Gastrocnemius medialis (tissue), 4 donors: ENCODE measurements around the gene SLX9. TPM values are rescaled to one million over a fixed set of nuclear protein-coding genes. Genes with fewer than 3 reads are reported as not detected.

Experiments
- ATAC-seq, 2 donors: fragments of 150-250 bp; one replicate each; pipeline ENCODE4 v1.9.1; 2016
- DNase-seq, 2 donors: peaks; one replicate each; pipeline ENCODE4 v3.0.0-alpha.2; 2019
- H3K27ac ChIP-seq, 4 donors: fragments of 200-600 bp; sonication (generic); 1 replicate in 1 of 4; 2 replicates in 3 of 4; pipeline ENCODE4 v1.5.1; 2016 to 2018; ENCODE audit warnings: mild to moderate bottlenecking in 2 of 4, moderate library complexity in 1 of 4
- H3K27me3 ChIP-seq, 3 donors: fragments of 200-600 bp; sonication (generic) in 2 of 3; 1 replicate in 1 of 3; 2 replicates in 2 of 3; pipeline versions ENCODE4 v1.5.1 to v1.6.0; 2016 to 2019; ENCODE audit warnings: mild to moderate bottlenecking in 1 of 3, moderate library complexity in 1 of 3
- H3K36me3 ChIP-seq, 2 donors: fragments of 200-600 bp; sonication (generic) in 1 of 2; one replicate each; pipeline ENCODE4 v1.5.1; 2017 to 2018
- H3K4me1 ChIP-seq, 2 donors: fragments of 200-600 bp; sonication (generic) in 1 of 2; one replicate each; pipeline ENCODE4 v1.5.1; 2016 to 2017; ENCODE audit warnings: mild to moderate bottlenecking in 2 of 2
- H3K4me3 ChIP-seq, 4 donors: fragments of 200-600 bp; sonication (generic) in 3 of 4; 1 replicate in 1 of 4; 2 replicates in 3 of 4; pipeline ENCODE4 v1.5.1; 2016 to 2019; ENCODE audit warnings: mild to moderate bottlenecking in 2 of 4
- H3K9me3 ChIP-seq, 3 donors: fragments of 200-600 bp; sonication (generic) in 2 of 3; 1 replicate in 1 of 3; 2 replicates in 2 of 3; pipeline ENCODE4 v1.5.1; 2016 to 2019
- POLR2A ChIP-seq, 2 donors: fragments of 450-650 bp; IDR thresholded peaks; one replicate each; pipeline ENCODE4 v1.6.1; 2017; ENCODE audit warnings: antibody characterized with exemption in 2 of 2, mild to moderate bottlenecking in 2 of 2, moderate library complexity in 2 of 2
- in situ Hi-C, 4 donors: fragments of 200-750 bp; cut with MboI; loops; one replicate each; pipeline versions ENCODE4 v1.15.0 to v1.8.0; 2017; ENCODE audit warnings: low sequenced_read_pairs in 4 of 4
- intact Hi-C: fragments of 100-400 bp; cut with DNase I; formaldehyde crosslinking; loops from one replicate; pipeline ENCODE4 v1.15.1; 2023; ENCODE audit warnings: low total_unique reads
- total RNA-seq, 4 donors: library from RNA; depleted of rRNA; stranded (reverse); fragments of >200 nt; gene quantifications; one replicate each; pipeline versions ENCODE4 v1.1.0 to v1.2.3, GENCODE V29; 2016
- TF ChIP-seq, protein P1 (sequence below), 5 experiments: fragments of 450-650 bp in 3 of 5; fragments of 200-600 bp in 2 of 5; sonication (generic) in 2 of 5; IDR thresholded peaks in 4 of 5; conservative IDR thresholded peaks in 1 of 5; 1 replicate in 4 of 5; 2 replicates in 1 of 5; pipeline ENCODE4 v1.5.1; 2016 to 2019; ENCODE audit warnings: antibody characterized with exemption in 5 of 5, mild to moderate bottlenecking in 3 of 5, moderate library complexity in 3 of 5

The SLX9 gene
- total RNA-seq, 4 donors from 2014 or later: 23.7 to 37.6 (median 25.8) TPM

- Histone ChIP-seq H3K27me3 (no peaks in the 10 kb centered on the region), H3K9me3 (no peaks in the 10 kb centered on the region), H3K4me3 (no peak overlapping the region), H3K4me1 (peaks cover 47 to 48% of the 10 kb centered on the region in 2 donors), H3K36me3 (peaks cover 0 to 23% of the 10 kb centered on the region in 2 donors), H3K27ac (no peak overlapping the region)
- intact Hi-C loops: no loop called here
- DNase-seq (peak in 1 of 2 donors; percentile 9), ATAC-seq (no peak)
- in situ Hi-C loops: loop anchor here in 1 of 4 donors (25.0 kb wide), 1 partner anchor 344 kb away; the partner anchor contains the start of gene POFUT2
- TF ChIP-seq POLR2A (IDR thresholded peaks at IDR 0.05): no peak
- TF ChIP-seq, protein P1, sequence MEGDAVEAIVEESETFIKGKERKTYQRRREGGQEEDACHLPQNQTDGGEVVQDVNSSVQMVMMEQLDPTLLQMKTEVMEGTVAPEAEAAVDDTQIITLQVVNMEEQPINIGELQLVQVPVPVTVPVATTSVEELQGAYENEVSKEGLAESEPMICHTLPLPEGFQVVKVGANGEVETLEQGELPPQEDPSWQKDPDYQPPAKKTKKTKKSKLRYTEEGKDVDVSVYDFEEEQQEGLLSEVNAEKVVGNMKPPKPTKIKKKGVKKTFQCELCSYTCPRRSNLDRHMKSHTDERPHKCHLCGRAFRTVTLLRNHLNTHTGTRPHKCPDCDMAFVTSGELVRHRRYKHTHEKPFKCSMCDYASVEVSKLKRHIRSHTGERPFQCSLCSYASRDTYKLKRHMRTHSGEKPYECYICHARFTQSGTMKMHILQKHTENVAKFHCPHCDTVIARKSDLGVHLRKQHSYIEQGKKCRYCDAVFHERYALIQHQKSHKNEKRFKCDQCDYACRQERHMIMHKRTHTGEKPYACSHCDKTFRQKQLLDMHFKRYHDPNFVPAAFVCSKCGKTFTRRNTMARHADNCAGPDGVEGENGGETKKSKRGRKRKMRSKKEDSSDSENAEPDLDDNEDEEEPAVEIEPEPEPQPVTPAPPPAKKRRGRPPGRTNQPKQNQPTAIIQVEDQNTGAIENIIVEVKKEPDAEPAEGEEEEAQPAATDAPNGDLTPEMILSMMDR (IDR thresholded peaks at IDR 0.05 in 4 of 5, conservative IDR thresholded peaks at IDR 0.05 in 1 of 5): no peak
Observed at GRCh38 chr21:44943005-44943685, 3.3 kb downstream of the SLX9 start.

GRCh38 chr21:44943686-44944550, 4.1 kb downstream of the SLX9 start:
- TF ChIP-seq POLR2A (IDR thresholded peaks at IDR 0.05): no peak
- TF ChIP-seq, protein P1 (IDR thresholded peaks at IDR 0.05 in 4 of 5, conservative IDR thresholded peaks at IDR 0.05 in 1 of 5): no peak
- peak in 1 of 2 donors; percentile 10 for DNase-seq
- Histone ChIP-seq H3K4me3 (no peak overlapping the region), H3K36me3 (peaks cover 0 to 23% of the 10 kb centered on the region in 2 donors), H3K9me3 (no peaks in the 10 kb centered on the region), H3K27ac (no peak overlapping the region), H3K4me1 (peaks cover 52% of the 10 kb centered on the region in 2 donors), H3K27me3 (no peaks in the 10 kb centered on the region)
- intact Hi-C loops: no loop called here
- ATAC-seq: no peak
- in situ Hi-C loops: loop anchor here in 1 of 4 donors (25.0 kb wide), 1 partner anchor 343 kb away; the partner anchor contains the start of gene POFUT2

GRCh38 chr21:44944596-44944995, 4.8 kb downstream of the SLX9 start:
- TF ChIP-seq POLR2A (IDR thresholded peaks at IDR 0.05): no peak
- TF ChIP-seq, protein P1 (IDR thresholded peaks at IDR 0.05 in 4 of 5, conservative IDR thresholded peaks at IDR 0.05 in 1 of 5): no peak
- Histone ChIP-seq H3K27ac (no peak overlapping the region), H3K36me3 (peaks cover 0 to 23% of the 10 kb centered on the region in 2 donors), H3K4me1 (peaks cover 46 to 51% of the 10 kb centered on the region in 2 donors), H3K4me3 (no peak overlapping the region), H3K27me3 (no peaks in the 10 kb centered on the region), H3K9me3 (no peaks in the 10 kb centered on the region)
- ATAC-seq (no peak), DNase-seq (peak in 1 of 2 donors; percentile 9)
- intact Hi-C loops: no loop called here
- in situ Hi-C loops: loop anchor here in 1 of 4 donors (25.0 kb wide), 1 partner anchor 343 kb away; the partner anchor contains the start of gene POFUT2

- H3K4me1 ChIP-seq: peaks cover 44 to 53% of the 10 kb centered on the region in 2 donors
- H3K9me3 ChIP-seq: no peaks in the 10 kb centered on the region
- ATAC-seq (no peak), DNase-seq (peak in 1 of 2 donors; percentile 25)
- no peaks in the 10 kb centered on the region for H3K27me3 ChIP-seq
- peak overlapping the region; percentile 90 to 96 (median 94) for H3K27ac ChIP-seq
- H3K4me3 ChIP-seq: no peak overlapping the region
- in situ Hi-C loops (loop anchor here (5.0 to 25.0 kb wide), 4 partner anchors 101 to 341 kb away; partner anchors contain the start of gene POFUT2 (in 1 of the 4)), intact Hi-C loops (loop anchor here (1.0 kb wide), 1 partner anchor 185 kb away; no protein-coding TSS in a partner anchor)
- no peak for TF ChIP-seq POLR2A (IDR thresholded peaks at IDR 0.05)
- TF ChIP-seq, protein P1 (IDR thresholded peaks at IDR 0.05 in 4 of 5, conservative IDR thresholded peaks at IDR 0.05 in 1 of 5): no peak
- peaks cover 0 to 23% of the 10 kb centered on the region in 2 donors for H3K36me3 ChIP-seq
Observed at GRCh38 chr21:44946254-44947041, 6.6 kb downstream of the SLX9 start.
